Ramos (cell line): ENCODE data around the gene KCNMA1.

Experiments
- in situ Hi-C: fragments of 300-500 bp; cut with MboI; formaldehyde crosslinking; loops from one replicate; pipeline ENCODE4 v1.14.3; 2022; ENCODE audit warnings: low sequenced_read_pairs; ENCODE audit not compliant: unreplicated experiment

The KCNMA1 gene

DNA sequence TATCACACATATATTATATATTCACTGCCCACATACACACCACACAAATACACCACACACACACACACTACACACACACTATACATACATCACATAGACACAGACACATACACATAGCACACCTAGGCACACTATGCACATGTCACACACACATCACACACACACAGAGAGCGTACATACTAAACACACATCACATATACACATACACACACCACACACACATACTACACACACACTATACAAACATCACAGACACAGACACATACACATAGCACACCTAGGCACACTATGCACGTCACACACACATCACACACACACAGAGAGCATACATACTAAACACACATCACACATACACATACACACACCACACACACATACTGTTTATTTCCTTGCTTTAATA is 165.5 kb downstream of the KCNMA1 start:
- in situ Hi-C loops, result no loop called here

DNA sequence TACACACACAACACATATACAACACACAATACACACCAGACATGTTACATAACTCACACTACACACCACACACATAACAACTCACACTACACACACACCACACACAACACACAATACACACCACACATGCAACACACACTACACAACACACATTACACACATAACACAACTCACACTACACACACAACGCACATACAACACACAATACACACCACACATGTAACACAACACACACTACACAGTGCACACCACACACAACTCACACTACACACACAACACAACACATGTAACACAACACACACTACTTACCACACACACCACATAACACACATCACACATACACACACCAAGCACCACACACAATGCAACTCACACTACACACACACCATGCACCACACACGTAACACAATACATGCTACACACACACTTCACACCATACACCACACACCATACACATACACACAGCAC is 166.5 kb downstream of the KCNMA1 start:
- in situ Hi-C loops, result no loop called here

DNA sequence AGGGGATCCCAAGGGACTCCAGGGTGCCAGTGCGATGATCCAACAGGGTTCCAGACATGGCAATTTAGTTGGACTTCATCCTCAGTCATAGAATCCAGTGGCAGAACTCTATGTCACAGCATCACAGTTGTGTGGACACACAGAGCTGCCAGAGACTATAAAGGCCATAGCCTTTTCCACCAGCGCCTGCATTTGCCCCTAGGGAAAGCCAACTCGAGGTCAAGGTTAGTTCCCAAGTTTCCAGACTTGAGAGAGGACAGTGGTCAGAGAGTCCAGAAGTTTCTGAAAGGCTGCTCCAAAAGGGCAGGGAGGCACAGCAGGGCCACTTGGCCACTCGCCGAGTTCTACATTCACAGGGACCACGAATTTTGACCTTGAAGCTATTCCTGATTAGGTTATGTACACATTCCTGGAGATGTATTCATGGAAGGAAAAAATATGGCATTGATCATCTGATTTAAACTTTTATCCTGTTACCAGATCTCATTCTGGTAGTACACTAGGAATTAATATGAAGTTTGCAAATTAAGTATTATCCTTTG is 170.1 kb downstream of the KCNMA1 start:
- in situ Hi-C loops, result no loop called here

DNA sequence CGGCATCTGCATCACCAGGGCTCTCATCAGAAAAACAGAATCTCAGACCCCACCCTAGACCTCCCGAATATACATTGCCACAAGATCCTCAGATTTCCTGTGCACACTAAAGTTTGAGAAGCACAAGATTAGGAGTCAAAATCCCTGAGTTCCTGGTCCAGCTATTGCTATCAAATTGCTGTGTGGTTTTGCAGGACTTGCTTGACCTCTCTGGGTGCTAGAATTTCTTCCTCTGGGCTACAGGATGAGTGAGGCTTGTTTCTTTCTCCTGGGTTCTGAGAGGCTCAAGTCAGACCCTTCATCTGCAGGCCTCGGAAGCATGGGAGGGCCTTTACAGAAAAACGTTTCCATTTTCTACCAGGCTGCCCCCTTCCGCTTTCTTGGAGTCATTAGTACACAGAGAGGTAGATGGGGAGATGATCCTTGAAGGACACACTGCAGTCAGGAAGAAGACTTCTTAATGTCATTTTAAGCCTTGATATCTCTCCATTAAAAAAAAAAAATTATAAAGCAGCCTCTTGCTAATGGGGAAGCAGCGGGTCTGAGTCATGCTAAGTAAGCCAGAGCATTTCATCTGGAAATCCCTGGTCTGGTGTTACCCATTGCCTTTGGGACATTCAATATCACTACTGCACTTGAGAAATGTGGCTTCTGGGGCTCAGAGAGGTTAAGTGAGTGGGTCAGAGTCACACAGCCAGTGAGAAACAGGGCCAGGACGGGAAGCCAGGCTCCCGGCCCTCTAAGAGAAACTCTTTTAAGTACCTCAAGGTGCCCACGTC is 173.5 kb downstream of the KCNMA1 start:
- in situ Hi-C loops, result no loop called here

DNA sequence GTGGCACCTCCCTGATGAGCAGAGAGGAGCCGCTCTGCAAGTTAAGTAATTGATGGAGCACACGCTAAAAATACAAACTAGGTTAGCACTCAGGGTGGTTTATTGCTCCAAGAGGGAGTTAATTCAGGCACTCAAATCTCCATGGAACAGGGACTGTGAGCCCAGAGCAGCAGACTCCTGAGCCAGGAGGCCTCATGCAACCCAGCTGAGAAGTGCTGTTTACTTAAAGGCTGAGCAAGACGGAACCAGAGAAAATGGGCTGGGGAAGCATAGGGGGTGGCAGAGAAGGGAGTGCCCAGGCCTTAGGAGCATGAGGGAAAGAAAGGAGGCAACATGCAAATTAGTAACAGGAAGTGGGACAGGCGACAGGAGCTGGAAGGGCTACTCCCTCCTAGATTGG is 174.1 kb downstream of the KCNMA1 start:
- in situ Hi-C loops, result no loop called here

DNA sequence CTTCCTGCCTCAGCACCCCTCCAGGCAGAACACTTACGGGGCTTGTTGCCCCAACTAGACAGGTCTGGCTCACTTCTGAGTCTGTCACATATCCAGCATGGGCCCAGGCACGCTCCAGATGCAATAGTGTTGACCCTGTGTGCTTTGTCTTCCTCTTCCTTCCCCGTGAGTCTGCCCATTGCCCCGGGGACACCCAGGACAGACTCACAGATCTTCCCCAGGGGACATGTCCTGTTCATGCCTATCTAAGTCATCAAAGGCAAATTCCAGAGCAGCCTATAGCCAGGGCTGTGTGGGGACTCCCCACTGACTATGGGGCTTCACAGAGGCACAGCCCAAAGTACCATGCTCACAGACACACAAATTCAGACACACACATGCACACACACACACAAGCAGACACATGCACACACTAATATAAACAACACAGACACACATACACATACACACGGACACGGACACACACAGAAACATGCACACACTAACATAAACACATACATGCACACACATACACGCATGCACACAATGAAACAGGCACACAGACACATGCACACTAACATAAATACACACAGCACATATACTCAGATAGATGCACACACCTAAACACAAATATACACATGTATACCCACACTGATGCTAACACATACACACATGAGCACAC is 175.8 kb downstream of the KCNMA1 start:
- in situ Hi-C loops, result no loop called here

DNA sequence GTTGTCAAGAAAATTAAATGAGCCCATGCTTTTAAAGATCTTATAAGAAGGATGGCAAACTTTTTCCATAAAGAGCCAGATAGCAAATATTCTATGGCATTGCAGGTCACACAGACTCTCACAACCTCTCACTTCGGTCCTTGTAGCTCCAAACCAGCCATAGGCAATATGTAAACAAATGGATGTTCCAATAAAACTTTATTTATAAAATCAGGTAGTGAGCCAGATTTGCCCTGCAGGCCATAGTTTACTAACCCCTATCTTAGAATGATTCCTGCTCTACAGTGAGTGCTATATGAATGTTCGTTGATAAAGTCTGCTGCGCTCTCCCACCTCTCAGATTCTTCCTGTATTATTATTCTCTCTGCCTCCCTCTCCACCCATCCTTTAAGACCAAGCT is 177.7 kb downstream of the KCNMA1 start:
- in situ Hi-C loops, result no loop called here

DNA sequence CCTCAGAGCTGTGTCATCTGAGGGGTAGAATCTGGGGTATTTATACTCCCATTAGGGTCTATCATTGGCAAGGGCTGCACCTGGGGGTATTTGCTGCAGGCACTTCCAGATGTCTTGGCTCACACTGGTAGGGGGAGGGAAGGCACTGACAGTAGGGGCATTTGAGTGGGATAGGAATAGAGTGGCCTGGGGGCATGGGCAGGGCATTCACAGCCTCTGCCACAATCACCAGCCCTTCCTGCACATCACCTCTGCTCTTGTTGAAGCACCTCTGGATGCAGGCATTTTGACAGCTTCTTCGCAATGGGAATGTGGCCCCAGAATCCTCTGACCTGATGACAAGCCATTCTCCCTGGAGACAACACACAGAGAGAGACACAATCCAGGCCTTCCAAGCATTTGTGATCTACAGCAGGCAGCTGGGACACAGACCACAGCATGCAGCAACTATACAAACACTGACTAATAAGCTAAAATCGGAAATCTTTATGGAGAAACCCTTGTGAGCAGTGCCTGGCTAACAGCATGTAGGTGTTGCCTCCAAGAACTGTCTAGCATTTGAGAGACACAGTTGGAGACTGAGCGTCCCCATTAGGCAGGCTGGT is 178.5 kb downstream of the KCNMA1 start:
- in situ Hi-C loops, result no loop called here

DNA sequence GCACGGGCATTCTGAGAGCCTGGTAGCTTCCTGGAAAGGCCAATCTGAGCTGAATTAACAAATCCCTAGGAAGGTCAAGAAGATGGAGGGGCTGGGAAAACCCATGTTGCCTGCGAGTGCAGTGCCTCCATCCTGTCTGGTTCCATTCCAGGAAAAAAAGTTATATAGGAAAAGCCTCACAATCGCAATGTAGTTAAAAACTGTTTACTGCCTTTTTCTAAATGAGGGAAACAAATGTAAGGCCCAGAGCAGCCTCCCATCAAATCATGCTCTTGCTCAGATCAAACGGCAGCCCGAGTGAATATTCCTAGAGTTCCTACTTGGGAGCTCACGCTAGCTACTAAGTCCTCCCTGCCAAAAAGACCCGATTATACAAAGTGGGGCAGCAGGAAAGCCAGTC is 179.9 kb downstream of the KCNMA1 start:
- in situ Hi-C loops, result no loop called here

DNA sequence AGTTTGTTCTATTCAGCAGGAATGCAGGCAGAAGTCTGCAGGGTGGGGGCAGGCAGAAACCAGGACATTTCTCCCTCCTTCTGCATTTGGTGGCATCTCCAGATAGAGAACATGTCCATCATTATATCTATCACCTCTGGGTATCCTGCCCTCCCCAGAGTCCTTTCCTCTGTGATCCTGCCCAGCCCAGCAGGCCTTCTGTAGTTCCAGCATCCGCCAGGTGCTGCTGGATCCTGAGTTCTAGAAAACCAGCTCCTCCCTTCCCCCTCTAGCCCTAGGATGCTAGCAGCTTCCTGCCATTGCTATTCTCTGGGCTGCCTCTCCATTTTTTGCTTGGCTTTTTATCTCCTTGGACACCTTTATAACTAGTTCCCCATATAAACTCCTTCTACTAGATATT is 180.3 kb downstream of the KCNMA1 start:
- in situ Hi-C loops, result no loop called here

DNA sequence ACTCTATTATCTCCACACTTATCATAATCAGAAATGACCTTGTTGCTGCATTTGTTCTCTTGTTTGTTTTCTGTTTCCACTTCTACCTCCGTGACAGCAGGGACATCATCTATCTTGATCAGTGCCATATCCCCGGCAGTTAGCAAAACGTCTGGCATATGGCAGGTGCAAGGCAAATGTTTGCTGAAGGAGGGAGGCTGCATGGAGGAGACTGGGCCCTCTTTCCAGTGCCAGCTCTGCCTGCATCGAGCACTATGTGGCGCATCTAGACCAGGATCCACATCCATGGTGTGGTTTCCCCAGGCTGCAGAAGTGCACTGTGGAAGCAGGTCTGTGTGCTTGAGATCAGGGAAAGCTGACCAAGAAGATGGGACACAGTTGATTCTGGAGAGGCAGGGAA is 181.2 kb downstream of the KCNMA1 start:
- in situ Hi-C loops, result no loop called here

DNA sequence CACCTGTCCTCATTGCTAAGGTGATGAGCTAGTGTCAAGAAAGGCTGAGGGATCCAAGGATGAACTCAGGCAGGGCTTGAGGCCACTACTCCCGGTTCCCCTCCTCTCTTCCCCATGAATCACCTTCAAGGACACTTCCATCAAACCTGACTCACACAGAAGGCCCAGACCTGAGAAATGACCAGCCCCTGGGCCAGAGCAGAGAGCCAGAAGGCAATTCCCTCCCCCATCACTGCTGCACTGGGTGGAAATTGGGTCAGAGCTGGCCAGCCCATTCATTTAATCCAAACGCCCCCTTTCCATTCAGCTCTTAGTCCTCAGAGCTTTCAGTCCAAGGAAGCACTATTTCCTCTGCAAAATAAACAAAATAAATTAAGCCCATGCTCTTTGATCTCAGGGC is 182.0 kb downstream of the KCNMA1 start:
- in situ Hi-C loops, result no loop called here

DNA sequence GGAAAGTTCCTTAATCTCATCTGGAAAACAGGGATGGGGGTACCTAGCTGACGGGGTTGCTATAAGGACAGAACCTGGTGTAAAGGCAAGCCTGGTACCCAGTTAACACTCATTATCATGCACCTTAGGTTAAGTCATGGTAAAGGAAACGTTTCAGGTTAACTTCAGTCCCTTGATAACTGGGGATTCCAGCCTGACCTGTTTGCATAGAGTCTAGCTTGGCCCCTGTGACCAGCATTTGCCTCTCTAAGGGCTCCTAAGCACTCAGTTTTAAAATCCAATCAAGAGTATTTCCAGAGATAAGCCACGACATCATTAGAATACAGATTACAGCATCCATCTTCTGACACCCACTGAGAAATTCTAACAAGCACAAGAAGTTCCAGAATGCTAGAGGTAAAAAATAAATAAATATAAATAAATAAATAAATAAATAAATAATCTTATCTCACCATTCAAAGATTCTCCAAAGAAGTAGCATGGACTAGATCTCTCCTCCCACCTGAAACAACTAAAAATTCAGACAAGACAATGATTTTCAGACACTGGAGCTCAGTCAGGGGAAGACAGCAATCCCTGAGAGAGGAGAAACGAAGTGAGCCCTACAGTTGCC is 184.6 kb downstream of the KCNMA1 start:
- in situ Hi-C loops, result no loop called here

DNA sequence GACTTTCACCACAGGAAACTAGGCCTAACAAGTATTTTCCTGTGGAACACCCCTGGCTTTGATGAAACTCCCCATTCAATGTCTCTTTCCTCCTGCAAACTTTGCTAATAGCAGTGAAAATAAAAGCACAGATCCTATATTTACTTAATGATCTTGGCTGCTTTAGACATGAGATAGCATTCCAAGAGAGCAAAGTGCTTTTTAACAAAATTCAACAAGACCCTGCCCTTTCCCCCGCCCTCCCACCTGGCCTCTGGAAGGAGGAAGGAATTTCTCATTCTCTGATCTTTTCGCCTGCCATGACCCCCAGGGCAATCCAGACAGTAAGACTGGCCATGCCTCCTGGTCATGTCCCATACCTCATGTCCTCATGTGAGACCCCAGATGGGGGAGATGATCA is 185.7 kb downstream of the KCNMA1 start:
- in situ Hi-C loops, result no loop called here

DNA sequence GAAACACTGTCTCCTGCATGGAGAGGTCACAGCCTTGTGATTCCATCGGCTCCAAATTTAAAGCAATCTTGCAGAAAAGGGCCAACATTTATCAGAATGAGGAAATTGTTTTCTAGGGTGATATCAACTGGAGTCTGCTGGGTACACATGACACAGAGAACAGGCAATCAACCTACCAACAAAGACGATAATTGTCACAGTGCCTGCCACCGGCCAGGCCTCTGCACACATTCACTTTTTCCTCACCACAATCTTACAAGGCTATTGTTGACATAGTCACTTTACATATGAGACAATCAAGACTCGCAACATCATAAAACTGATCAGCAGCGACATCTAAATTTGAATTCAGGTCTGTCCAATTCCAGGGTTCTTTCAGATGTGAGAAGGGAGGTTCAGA is 189.4 kb downstream of the KCNMA1 start:
- in situ Hi-C loops, result no loop called here

DNA sequence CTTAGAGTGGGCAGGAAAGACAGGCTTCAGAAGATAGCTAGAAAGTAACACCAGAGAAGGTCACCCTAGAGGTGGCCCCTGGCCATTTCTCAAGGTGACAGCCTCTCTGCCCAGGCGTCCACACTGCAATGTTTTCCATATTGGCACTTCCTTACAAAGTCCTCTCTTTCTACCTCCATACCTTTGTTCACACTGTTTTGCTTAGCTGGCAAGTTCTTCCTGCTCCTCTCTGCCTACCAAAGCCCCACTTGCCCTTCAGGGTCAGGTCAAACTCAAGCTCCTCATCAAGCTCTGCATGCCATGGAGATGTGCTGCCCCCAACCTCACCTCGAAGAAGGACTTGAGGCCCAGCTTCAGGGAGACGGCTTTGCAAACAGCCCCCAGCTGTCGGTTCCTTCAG is 190.9 kb downstream of the KCNMA1 start:
- in situ Hi-C loops, result no loop called here

DNA sequence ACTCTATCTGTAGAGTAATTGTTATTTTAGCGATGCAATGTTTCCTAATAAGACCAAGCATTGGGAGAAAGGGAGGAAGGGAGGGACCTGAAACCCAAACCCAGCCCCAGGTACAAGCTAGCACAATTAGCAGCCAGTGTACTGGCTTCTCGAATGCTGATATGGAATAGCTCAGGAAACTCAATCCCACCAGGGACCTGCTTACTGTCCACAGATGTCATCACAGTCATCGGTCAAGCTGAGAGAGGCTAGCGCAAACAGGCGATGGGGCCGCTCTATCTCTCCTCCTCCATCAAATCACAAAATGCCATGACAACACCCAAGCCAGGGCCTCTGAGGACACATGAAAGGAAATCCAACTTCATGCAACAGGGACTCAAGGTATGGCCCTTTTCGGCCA is 192.1 kb downstream of the KCNMA1 start:
- in situ Hi-C loops, result no loop called here

DNA sequence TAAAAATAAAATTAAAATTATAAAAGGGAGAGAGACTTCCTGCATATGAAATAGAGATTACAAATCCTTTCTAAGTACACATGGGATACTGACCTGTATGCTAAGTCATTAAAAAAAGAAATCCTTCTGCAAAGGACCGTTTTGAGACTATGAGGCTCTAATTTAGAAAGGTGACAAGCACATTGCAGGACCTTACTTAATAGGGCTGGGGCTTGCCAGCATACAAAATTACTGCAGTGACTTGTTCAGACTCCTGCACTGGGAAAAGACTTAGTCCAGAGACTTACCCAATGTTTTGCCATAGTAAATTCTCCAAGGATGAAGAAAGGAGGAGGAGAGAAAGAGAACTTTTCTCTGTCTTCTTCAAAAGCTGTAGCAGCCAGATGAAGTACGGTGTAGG is 193.6 kb downstream of the KCNMA1 start:
- in situ Hi-C loops, result no loop called here

DNA sequence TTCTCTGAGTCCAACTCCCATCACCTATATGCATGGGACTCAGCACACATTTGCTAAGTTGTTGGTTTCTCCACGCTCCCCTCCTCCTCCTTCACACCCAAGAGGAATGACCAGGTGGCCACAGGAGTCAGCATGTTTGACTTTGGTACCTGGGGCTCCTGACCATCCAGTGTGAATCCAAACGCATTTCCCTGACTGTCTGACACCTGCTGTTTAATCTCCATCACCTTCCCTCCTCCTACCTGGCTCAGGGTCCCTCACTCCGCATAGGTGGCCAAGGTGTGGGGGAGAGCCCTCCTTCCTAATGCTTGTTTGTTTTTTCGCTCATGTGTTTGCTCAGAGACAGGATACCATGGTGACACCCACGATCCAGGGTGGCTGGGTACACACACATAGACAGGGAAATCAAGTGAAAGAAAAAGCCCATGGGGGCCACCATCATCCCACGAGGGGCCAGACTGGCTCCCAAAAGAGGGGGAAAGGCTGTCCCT is 194.9 kb downstream of the KCNMA1 start:
- in situ Hi-C loops, result no loop called here

DNA sequence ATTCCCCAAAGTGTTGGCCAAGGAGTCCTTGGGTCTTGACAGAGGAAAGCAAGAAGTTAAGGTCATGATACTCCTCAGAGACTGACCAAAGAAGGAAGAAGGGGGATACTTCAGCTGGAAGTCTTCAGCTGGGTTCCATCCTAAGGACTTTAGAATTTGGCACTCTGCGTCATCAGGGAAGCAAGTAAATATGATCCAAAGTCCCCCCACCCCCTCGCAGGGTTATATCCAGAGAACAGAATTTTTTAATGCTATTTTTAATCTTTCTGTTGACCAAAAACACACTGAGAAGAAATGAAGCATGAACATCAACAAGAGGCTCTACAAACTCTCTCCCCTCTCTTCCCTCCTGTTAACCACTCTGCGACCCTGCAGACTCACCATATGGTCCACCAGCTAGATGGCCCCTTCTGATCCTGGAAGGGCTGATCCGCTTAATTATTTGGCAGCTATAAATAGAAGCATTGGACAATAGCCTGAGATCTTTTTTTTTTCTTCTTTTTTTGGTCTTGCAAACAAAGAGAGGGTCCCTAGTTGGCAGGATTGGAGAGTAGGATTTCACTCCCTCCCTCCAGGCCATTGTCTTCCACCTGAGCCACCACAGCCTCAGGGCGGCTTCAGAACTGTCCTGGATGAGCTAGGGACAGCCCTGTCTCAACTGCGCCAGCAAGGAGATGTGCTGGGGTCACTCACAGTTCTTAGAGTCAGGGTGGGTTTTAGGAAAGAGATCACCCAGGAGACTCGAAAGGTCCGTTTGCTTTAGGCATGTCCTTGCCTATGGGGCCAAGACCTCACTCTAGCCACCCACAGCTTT is 196.0 kb downstream of the KCNMA1 start:
- in situ Hi-C loops, result no loop called here
